Kidney epithelial cell (primary cell): Measurements from ENCODE around the gene OR51I2. TPM values are rescaled to one million over a fixed set of nuclear protein-coding genes. Genes with fewer than 3 reads are reported as not detected.

ENCODE experiments used
- DNase-seq: peaks from one replicate; pipeline ENCODE4 v3.0.0-alpha.2; 2010; ENCODE audit warnings: low read depth
- H3K27me3 ChIP-seq: 2 replicates; pipeline ENCODE4 v1.6.0; 2011; ENCODE audit warnings: low read length; ENCODE audit not compliant: control insufficient read depth, insufficient read depth
- H3K36me3 ChIP-seq: 2 replicates; pipeline ENCODE4 v1.5.1; 2011; ENCODE audit warnings: low read length; ENCODE audit not compliant: control insufficient read depth, insufficient read depth
- H3K4me3 ChIP-seq: 2 replicates; pipeline ENCODE4 v1.5.1; 2011; ENCODE audit warnings: low read depth, mild to moderate bottlenecking, control low read depth, low read length
- CTCF ChIP-seq: IDR thresholded peaks from 2 replicates; pipeline ENCODE4 v1.5.1; 2011; ENCODE audit warnings: mild to moderate bottlenecking, moderate library complexity, low read length, control low read depth, inconsistent platforms; ENCODE audit not compliant: insufficient read depth, poor library complexity, severe bottlenecking
- total RNA-seq: library from RNA; depleted of rRNA; stranded (reverse); fragments of >200 nt; gene quantifications from 2 replicates; pipeline ENCODE4 v1.2.3, GENCODE V29; 2015

The OR51I2 gene
- total RNA-seq, 1 donor from 2014 or later: not detected

GRCh38 chr11:5476186-5476819 lies 27.2 kb downstream of the OR51I2 start:
- TF ChIP-seq CTCF: peak; percentile 78
- peak; percentile 2 for DNase-seq

GRCh38 chr11:5486003-5486402 lies 36.9 kb downstream of the OR51I2 start:
- H3K36me3 ChIP-seq: no peaks in the 10 kb centered on the region
- TF ChIP-seq CTCF: no peak
- no peaks in the 10 kb centered on the region for H3K27me3 ChIP-seq
- H3K4me3 ChIP-seq: no peak overlapping the region
- no peak for DNase-seq

More at GRCh38 chr11:5476186-5476819, 27.2 kb downstream of the OR51I2 start:
- no peaks in the 10 kb centered on the region for H3K27me3 ChIP-seq
- no peak overlapping the region for H3K4me3 ChIP-seq
- H3K36me3 ChIP-seq: no peaks in the 10 kb centered on the region

DNA sequence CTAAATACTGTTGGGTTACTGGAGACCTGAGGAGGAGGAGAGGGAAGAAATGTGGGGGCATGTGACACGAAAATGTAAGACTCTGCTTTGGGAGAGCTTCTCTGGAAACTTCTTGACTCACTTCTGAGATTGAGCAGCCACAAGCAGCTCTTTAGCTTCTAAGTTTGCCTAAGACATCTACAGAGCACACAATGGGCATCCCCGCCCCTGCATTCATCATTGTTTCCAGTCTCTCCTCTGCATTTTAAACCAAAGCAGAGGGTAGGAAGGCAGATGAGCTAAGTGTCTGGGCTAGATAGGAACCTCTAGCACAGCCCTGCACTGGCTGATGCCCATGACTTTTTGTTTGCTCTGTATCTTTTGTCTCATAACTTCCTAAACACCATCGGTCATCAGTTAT lies 37.3 kb downstream of the OR51I2 start:
- no peaks in the 10 kb centered on the region for H3K36me3 ChIP-seq
- no peaks in the 10 kb centered on the region for H3K27me3 ChIP-seq
- DNase-seq: no peak
- no peak for TF ChIP-seq CTCF
- H3K4me3 ChIP-seq: no peak overlapping the region

DNA sequence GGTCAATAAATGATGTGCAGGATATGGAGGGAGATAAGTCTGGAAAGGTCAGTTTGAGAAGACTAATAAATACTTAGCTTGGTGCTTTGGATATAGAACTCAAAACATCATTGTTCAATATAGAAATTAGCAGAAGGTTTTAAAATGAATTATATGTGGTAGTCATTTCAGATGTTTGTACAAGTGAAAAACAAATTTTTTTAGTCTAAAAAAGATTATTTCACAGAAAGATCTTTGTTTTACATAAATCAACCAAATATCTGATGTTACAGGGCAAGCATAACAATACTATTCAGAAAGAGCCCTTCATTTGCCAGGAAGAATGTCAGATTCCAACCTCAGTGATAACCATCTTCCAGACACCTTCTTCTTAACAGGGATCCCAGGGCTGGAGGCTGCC lies 39.3 kb downstream of the OR51I2 start, which contains the start of gene OR52D1:
Gene OR52D1, plus strand, starts transcription at position 301 of the 400 bp plus-strand sequence. Its CDS starts 22 bp downstream, at position 323.
- no peaks in the 10 kb centered on the region for H3K36me3 ChIP-seq
- no peak within 1 kb of the TSS for H3K4me3 ChIP-seq
- DNase-seq: no peak
- H3K27me3 ChIP-seq: no peaks in the 10 kb centered on the region
- TF ChIP-seq CTCF: no peak

- no peak overlapping the region for H3K4me3 ChIP-seq
- DNase-seq: no peak
- no peaks in the 10 kb centered on the region for H3K36me3 ChIP-seq
- no peaks in the 10 kb centered on the region for H3K27me3 ChIP-seq
- TF ChIP-seq CTCF: no peak
These were observed 39.8 kb downstream of the OR51I2 start for GRCh38 chr11:5488798-5489399.
